HFF-Myc (cell line): ENCODE data around the gene DENND1A.

Experiments
- DNase-seq: peaks from one replicate; pipeline ENCODE4 v3.0.0-alpha.2; 2011; ENCODE audit warnings: low read depth; ENCODE audit errors: extremely low read depth
- H3K4me3 ChIP-seq: replicated peaks from 2 replicates; pipeline ENCODE4 v1.5.1; 2011; ENCODE audit warnings: low read depth, mild to moderate bottlenecking, control low read depth, low read length
- CTCF ChIP-seq: IDR thresholded peaks from 2 replicates; pipeline ENCODE4 v1.5.1; 2012; ENCODE audit warnings: mild to moderate bottlenecking, low read depth, low read length, control low read depth; ENCODE audit errors: missing control alignments

The DENND1A gene

GRCh38 chr9:123416176-123416575, 513.8 kb downstream of the DENND1A start:
- no peak overlapping the region for H3K4me3 ChIP-seq

GRCh38 chr9:123414936-123415930, 514.7 kb downstream of the DENND1A start:
- no peak overlapping the region for H3K4me3 ChIP-seq
- TF ChIP-seq CTCF = no peak
- DNase-seq = peak; percentile 4

More at GRCh38 chr9:123416176-123416575, 513.8 kb downstream of the DENND1A start:
- DNase-seq = no peak
- no peak for TF ChIP-seq CTCF

GRCh38 chr9:123414204-123414603, 515.7 kb downstream of the DENND1A start:
- no peak for TF ChIP-seq CTCF
- H3K4me3 ChIP-seq = no peak overlapping the region
- DNase-seq = no peak

GRCh38 chr9:123412171-123412820, 517.6 kb downstream of the DENND1A start:
- no peak for TF ChIP-seq CTCF
- no peak overlapping the region for H3K4me3 ChIP-seq
- no peak for DNase-seq

- TF ChIP-seq CTCF = no peak
- no peak overlapping the region for H3K4me3 ChIP-seq
- no peak for DNase-seq
Measured at GRCh38 chr9:123411636-123412035, 518.3 kb downstream of the DENND1A start.

GRCh38 chr9:123411191-123411590, 518.7 kb downstream of the DENND1A start:
- no peak overlapping the region for H3K4me3 ChIP-seq
- no peak for TF ChIP-seq CTCF
- no peak for DNase-seq
